ENCODE measurements around the gene MDM1. TPM values are rescaled to one million over a fixed set of nuclear protein-coding genes. Genes with fewer than 3 reads are reported as not detected.

MDM1 gene
- total and polyA plus RNA-seq, 4 donors: 2.0 to 12.9 (median 5.1) TPM

DNA sequence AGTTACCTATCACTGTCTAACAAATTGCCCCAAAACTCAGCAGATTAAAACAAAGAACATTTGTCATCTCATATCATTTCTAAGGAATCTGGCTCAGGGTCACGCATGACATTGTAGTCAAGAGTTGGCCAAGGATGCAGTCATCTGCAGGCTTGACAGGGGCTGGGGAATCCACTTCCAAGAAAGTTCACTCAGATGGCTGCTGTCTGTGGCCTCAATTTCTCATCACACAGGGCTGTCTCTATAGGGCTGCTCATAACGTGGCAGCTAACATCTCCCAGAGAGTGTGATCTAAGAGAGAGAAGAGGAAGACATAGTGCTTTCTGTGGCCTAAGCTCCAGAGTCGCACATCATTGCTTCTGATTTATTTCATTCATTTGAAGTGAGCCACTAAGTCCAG is 61.8 kb downstream of the MDM1 start:
- no peak overlapping the region for H3K9ac ChIP-seq (ENCODE audit: low read depth in 1 of 2, low read length in 2 of 2)
- H3K4me1 ChIP-seq (ENCODE audit: control insufficient read depth in 4 of 4, insufficient read depth in 4 of 4, low read length in 3 of 4): no peaks in the 10 kb centered on the region
- H3K4me3 ChIP-seq (ENCODE audit: low read depth in 1 of 3, low read length in 3 of 3): no peak overlapping the region
- WGBS: 90% methylated on average over 3 of the region's 3 CpGs
- H3K27me3 ChIP-seq (ENCODE audit: control insufficient read depth in 4 of 4, insufficient read depth in 4 of 4, low read length in 3 of 4): no peaks in the 10 kb centered on the region
- no peaks in the 10 kb centered on the region for H3K9me3 ChIP-seq (ENCODE audit: control insufficient read depth in 4 of 4, low read length in 3 of 4)
- no peak for TF ChIP-seq YY1 (IDR thresholded peaks at IDR 0.05)
- no peak for TF ChIP-seq TAF1 (conservative IDR thresholded peaks at IDR 0.05)
- no peak for TF ChIP-seq RAD21 (IDR thresholded peaks at IDR 0.05)
- TF ChIP-seq FOXA2 (IDR thresholded peaks at IDR 0.05): no peak
- TF ChIP-seq JUND (IDR thresholded peaks at IDR 0.05): no peak
- TF ChIP-seq, protein P1, sequence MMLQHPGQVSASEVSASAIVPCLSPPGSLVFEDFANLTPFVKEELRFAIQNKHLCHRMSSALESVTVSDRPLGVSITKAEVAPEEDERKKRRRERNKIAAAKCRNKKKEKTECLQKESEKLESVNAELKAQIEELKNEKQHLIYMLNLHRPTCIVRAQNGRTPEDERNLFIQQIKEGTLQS (IDR thresholded peaks at IDR 0.05): no peak
- no peak for TF ChIP-seq HNF4A (conservative IDR thresholded peaks at IDR 0.05)
- no peak for TF ChIP-seq GABPA (IDR thresholded peaks at IDR 0.05 in 1 of 2, conservative IDR thresholded peaks at IDR 0.05 in 1 of 2)
- no peak for TF ChIP-seq CTCF (IDR thresholded peaks at IDR 0.05; ENCODE audit: low read depth, low read length, missing input control)
- no peak for TF ChIP-seq RXRA (IDR thresholded peaks at IDR 0.05)
- no peak for TF ChIP-seq REST (IDR thresholded peaks at IDR 0.05)
- no peak for TF ChIP-seq MAX (IDR thresholded peaks at IDR 0.05)
- no peak for TF ChIP-seq FOXA1 (IDR thresholded peaks at IDR 0.05)
- no peak for TF ChIP-seq SP1 (IDR thresholded peaks at IDR 0.05)
- no peak for TF ChIP-seq ZBTB33 (IDR thresholded peaks at IDR 0.05)
- no peak for TF ChIP-seq EGR1 (IDR thresholded peaks at IDR 0.05; ENCODE audit: low read depth in 2 of 2)
- TF ChIP-seq NR2F2 (IDR thresholded peaks at IDR 0.05): no peak
- no peak for TF ChIP-seq HNF4G (IDR thresholded peaks at IDR 0.05)
- H3K36me3 ChIP-seq (ENCODE audit: control insufficient read depth in 4 of 4, insufficient read depth in 3 of 4, low read depth in 1 of 4, low read length in 3 of 4): no peaks in the 10 kb centered on the region
- no peak overlapping the region for H3K27ac ChIP-seq (ENCODE audit: low read depth in 1 of 2, low read length in 2 of 2)
- no peak for DNase-seq (ENCODE audit: low spot score)
